Thyroid gland (tissue), 4 donors: Measurements from ENCODE around the gene CDR2. TPM values are rescaled to one million over a fixed set of nuclear protein-coding genes. Genes with fewer than 3 reads are reported as not detected.

Experiments
- DNase-seq, 2 donors: peaks; one replicate each; pipeline ENCODE4 v3.0.0-alpha.2; 2019
- H3K27ac ChIP-seq, 3 donors: fragments of 200-600 bp; sonication (generic); 1 replicate in 2 of 3; 2 replicates in 1 of 3; pipeline ENCODE4 v1.5.1; 2016 to 2019; ENCODE audit warnings: mild to moderate bottlenecking in 1 of 3, moderate library complexity in 1 of 3
- H3K27me3 ChIP-seq: fragments of 200-600 bp; sonication (generic); one replicate; pipeline ENCODE4 v1.5.1; 2019
- H3K36me3 ChIP-seq, 2 donors: fragments of 200-600 bp; sonication (generic); one replicate each; pipeline ENCODE4 v1.5.1; 2016 to 2019
- H3K4me1 ChIP-seq, 2 donors: fragments of 200-600 bp; sonication (generic); one replicate each; pipeline ENCODE4 v1.5.1; 2017 to 2019
- H3K4me3 ChIP-seq, 3 donors: fragments of 200-600 bp; sonication (generic); replicated peaks in 1 of 3; 1 replicate in 2 of 3; 2 replicates in 1 of 3; pipeline ENCODE4 v1.5.1; 2016; ENCODE audit warnings: mild to moderate bottlenecking in 1 of 3
- H3K9me3 ChIP-seq: fragments of 200-600 bp; sonication (generic); one replicate; pipeline ENCODE4 v1.5.1; 2017
- CTCF ChIP-seq, 6 experiments: fragments of 200-600 bp in 3 of 6; fragments of 450-650 bp in 3 of 6; sonication (generic) in 3 of 6; IDR thresholded peaks; one replicate each; pipeline ENCODE4 v1.5.1; 2016 to 2019; ENCODE audit warnings: antibody characterized with exemption in 6 of 6, mild to moderate bottlenecking in 2 of 6, inconsistent platforms in 1 of 6, moderate library complexity in 1 of 6
- POLR2A ChIP-seq, 2 donors: fragments of 450-650 bp; IDR thresholded peaks; one replicate each; pipeline ENCODE4 v1.6.1; 2017; ENCODE audit warnings: antibody characterized with exemption in 2 of 2, mild to moderate bottlenecking in 2 of 2, moderate library complexity in 1 of 2
- WGBS, 2 donors: methylation state at CpG; one replicate each; pipeline ENCODE4 v1.1.5; 2017; 5-methylcytosine and 5-hydroxymethylcytosine counted together
- intact Hi-C: fragments of 100-400 bp; cut with DNase I; formaldehyde crosslinking; loops from one replicate; pipeline ENCODE4 v1.15.1; 2023
- total RNA-seq, 4 donors: library from RNA; depleted of rRNA; stranded (reverse); fragments of >200 nt; gene quantifications; one replicate each; pipeline ENCODE4 v1.2.3, GENCODE V29; 2016

The CDR2 gene
- total RNA-seq, 4 donors from 2014 or later = 55.5 to 92.8 (median 79.2) TPM

- 57 to 66% methylated on average over 7 to 8 of the region's 8 CpGs for WGBS, 2 donors
- no peak overlapping the region for H3K27ac ChIP-seq
- H3K9me3 ChIP-seq = no peaks in the 10 kb centered on the region
- peak; percentile 43 to 62 for DNase-seq
- peaks cover 0 to 13% of the 10 kb centered on the region in 2 donors for H3K36me3 ChIP-seq
- intact Hi-C loops = no loop called here
- no peak overlapping the region for H3K4me3 ChIP-seq
- peaks cover 2 to 5% of the 10 kb centered on the region in 2 donors for H3K4me1 ChIP-seq
- H3K27me3 ChIP-seq = no peaks in the 10 kb centered on the region
- TF ChIP-seq POLR2A (IDR thresholded peaks at IDR 0.05) (no peak), CTCF (IDR thresholded peaks at IDR 0.05) (peak in 4 of 6 experiments; percentile 17 to 58 (median 38))
Observed at GRCh38 chr16:22300427-22301071, 73.9 kb downstream of the CDR2 start.

GRCh38 chr16:22299036-22299435 lies 75.4 kb downstream of the CDR2 start:
- H3K4me1 ChIP-seq = peaks cover 2 to 5% of the 10 kb centered on the region in 2 donors
- no peak for DNase-seq
- no peak for TF ChIP-seq CTCF (IDR thresholded peaks at IDR 0.05)
- TF ChIP-seq POLR2A (IDR thresholded peaks at IDR 0.05) = no peak
- intact Hi-C loops = loop anchor here (5.0 kb wide), 3 partner anchors 92 to 292 kb away; partner anchors contain the start of genes EEF2K and MOSMO
- H3K9me3 ChIP-seq = no peaks in the 10 kb centered on the region
- no peak overlapping the region for H3K4me3 ChIP-seq
- peak overlapping the region in 2 of 3 donors; percentile 92 to 93 for H3K27ac ChIP-seq
- peaks cover 0 to 6% of the 10 kb centered on the region in 2 donors for H3K36me3 ChIP-seq
- 90 to 97% methylated on average over 1 of the region's 1 CpG for WGBS, 2 donors
- no peaks in the 10 kb centered on the region for H3K27me3 ChIP-seq

GRCh38 chr16:22297871-22298733 lies 76.3 kb downstream of the CDR2 start:
- Histone ChIP-seq H3K4me1 (peaks cover 2 to 5% of the 10 kb centered on the region in 2 donors), H3K27ac (peak overlapping the region; percentile 79 to 93 (median 92)), H3K9me3 (no peaks in the 10 kb centered on the region), H3K27me3 (no peaks in the 10 kb centered on the region), H3K4me3 (peak overlapping the region; percentile 23 to 77 (median 66)), H3K36me3 (peaks cover 0 to 4% of the 10 kb centered on the region in 2 donors)
- DNase-seq = peak; percentile 63 to 70
- TF ChIP-seq CTCF (IDR thresholded peaks at IDR 0.05) (no peak), POLR2A (IDR thresholded peaks at IDR 0.05) (peak in 1 of 2 donors; percentile 10)
- 1 to 2% methylated on average over 25 to 31 of the region's 39 CpGs for WGBS, 2 donors
- intact Hi-C loops = loop anchor here (5.0 kb wide), 3 partner anchors 91 to 291 kb away; partner anchors contain the start of genes EEF2K and MOSMO

GRCh38 chr16:22297114-22297870 lies 77.1 kb downstream of the CDR2 start, which contains the start of gene POLR3E:
Gene POLR3E, plus strand, starts transcription at chr16:22297409. Its CDS starts 5,560 bp downstream, at chr16:22302969.
- intact Hi-C loops = loop anchor here (5.0 kb wide), 3 partner anchors 90 to 290 kb away; partner anchors contain the start of genes EEF2K and MOSMO
- TF ChIP-seq POLR2A (IDR thresholded peaks at IDR 0.05) (peak in 1 of 2 donors; percentile 91), CTCF (IDR thresholded peaks at IDR 0.05) (peak; percentile 72 to 99 (median 92))
- Histone ChIP-seq H3K27ac (peak within 1 kb of the TSS; percentile 79 to 93 (median 92)), H3K4me1 (peaks cover 2 to 5% of the 10 kb centered on the region in 2 donors), H3K27me3 (no peaks in the 10 kb centered on the region), H3K9me3 (no peaks in the 10 kb centered on the region), H3K4me3 (peak within 1 kb of the TSS; percentile 23 to 77 (median 66)), H3K36me3 (no peaks in the 10 kb centered on the region)
- DNase-seq = peak; percentile 99 to 100
- WGBS, 2 donors = 0 to 2% methylated on average over 17 to 24 of the region's 76 CpGs
